HG02852 (cell line): ENCODE measurements around the gene LSS.
A peak's percentile ranks its signal among the peaks of the same experiment; 100 is the strongest.
"Not testable (repeated sequence)": the region's sequence is repeated elsewhere in the genome, so short reads cannot be mapped to it uniquely, and the experiment has no call there.

Experiments used
- ATAC-seq: cut with Tn5 transposase; IDR thresholded peaks from one replicate; pipeline ENCODE4 v1.9.1; 2021; ENCODE audit warnings: mild to moderate bottlenecking, moderate library complexity; ENCODE audit not compliant: unreplicated experiment

The LSS gene

DNA sequence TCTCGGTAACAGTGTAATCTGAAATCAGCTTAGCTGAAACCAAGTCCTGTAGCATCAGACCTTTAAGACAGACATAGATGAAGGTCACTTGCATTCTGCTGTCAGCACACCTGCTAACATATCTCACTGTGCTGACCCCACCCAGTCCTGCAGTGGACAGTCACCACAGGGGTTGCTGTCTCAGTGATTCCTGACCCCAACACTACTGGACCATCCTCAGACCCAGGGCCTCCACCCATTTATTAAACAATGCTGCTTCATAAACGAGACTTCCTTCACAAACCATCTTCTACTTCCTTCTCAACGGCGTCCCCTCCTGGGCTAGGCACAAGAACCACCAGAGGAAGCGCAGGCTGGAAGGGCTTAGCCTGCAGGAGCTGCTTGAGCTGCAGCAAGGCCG lies 17.8 kb upstream of the LSS start:
- ATAC-seq = no peak

DNA sequence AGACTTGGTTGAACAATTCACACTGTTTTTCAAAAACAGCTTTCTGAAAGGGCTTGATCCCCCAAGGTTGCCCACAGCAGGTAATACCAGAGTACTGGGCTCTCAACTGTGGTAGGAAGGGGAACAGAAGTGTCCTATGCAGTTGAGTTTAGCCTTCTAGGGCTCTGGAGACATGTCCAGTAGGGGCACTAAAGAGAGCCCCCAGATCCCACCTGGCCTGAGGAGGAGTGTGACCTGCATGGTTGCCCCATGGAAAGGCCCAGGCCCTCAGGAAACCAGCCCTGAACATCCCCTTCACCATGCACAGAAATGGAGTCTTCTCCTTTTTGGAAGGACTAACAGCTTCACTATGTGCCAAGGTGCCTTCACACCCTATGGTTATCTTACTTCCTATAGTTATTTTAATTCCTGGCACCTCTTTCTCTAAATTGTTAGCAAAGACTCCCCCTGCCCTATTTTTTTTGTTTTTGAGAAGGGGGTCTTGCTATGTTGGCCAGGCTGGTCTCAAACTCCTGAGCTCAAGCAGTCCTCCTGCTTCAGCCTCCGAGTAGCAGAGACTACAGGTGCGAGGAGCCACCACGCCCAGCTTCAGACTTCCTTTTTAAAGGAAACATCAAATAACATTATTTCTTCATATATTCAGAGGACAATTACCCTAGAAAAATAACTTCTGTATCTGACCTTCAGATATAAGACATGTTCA lies 16.8 kb upstream of the LSS start:
- no peak for ATAC-seq

DNA sequence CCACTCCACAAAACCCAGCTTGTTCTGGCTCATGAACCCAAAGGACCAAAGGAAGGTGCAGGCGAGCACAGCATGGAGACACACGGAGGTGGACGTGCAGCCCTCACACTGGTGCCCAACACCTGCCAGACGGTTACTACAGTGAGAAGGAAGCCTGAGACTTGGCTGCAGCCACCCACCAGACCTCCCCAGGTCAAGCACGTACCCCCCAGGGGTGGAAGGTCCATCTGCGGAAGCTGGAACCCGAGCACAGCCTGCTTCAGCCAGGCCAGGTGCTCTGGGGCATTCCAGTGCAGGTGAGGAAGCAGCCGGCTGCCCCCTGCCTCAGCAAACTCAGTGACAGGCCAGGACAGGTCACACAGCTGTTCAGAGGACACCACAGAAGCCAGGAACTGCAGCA lies 16.0 kb upstream of the LSS start:
- ATAC-seq = no peak

DNA sequence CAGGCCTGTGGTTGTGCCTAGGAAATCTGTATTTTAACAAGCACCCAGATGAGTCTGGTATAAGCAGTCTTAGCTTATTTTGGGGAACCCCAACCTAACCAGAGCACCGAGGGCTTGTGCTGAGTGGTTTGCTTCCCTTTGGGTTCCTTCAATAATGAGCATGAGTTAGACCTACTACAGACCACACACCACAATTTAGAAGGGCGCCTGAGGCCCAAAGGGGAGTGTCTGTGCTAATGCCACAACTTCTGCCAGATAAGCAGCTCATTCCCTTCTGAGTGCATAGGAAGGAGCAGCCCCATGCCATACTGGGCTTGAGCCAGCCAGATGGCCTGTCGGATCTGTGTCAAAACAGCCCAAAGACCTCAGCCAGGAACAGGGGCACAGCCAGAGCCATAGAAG lies 15.4 kb upstream of the LSS start:
- ATAC-seq = no peak

DNA sequence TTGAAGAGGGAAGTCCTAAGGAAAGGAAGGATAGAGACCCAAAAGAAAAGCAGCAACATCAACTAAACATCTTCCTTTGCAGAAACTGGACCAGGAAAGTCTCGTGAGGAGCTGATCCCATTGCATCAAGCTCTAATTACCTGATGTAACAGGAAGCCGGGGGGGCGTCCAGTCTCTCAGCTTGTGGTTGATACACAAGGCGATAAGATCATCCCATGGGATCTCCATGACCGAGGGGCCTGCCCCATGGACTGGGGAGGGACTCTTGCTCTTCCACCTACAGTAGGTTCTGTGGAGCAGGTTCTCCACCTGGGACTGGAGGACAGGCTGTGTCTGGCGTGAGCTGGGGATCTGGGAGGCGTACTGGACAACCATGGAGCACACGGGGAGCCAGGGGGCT lies 14.8 kb upstream of the LSS start:
- no peak for ATAC-seq

DNA sequence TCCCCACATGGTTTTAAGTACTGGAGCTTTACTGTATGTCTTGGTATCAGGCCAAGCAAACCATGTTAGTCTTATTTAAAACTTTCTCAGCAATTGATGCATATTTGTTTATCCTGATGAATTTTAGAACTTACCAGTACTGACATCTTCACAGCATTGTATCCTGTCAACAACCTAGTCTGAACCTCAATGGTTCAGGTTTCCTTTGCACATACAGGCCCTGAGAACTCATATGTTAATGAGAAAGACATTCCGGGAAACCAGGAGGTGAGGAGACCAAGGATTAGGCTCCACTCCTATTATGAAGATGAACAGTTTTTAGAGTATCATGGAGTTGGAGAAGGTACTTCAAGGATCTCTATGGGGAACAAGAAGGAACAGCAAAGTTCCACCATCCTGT lies 13.0 kb upstream of the LSS start:
- ATAC-seq = not testable (repeated sequence)

DNA sequence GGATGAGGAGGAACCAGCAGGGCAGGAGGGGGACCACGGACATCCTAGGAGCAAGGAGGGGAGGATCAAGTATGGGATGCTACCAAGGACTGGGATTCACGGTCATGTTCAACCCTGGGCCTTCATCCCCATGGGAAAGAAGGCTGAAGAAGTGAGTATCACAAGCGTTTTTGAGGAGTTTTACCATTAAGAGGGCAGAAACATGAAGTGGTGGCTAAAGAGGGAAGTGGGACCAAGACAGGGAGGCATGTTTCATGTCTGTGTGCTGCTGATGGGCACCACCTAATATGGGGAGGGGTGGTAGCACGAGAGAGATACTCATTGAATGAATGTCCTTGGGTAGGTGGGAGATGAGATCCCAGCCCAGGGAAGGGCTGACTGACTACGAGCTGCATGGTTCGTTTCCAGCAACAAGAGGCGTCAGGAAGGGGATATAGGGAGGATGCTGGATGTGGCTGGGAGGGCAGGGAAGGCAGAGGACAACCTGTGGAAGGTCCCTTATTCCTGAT lies 11.3 kb upstream of the LSS start:
- ATAC-seq = no peak

DNA sequence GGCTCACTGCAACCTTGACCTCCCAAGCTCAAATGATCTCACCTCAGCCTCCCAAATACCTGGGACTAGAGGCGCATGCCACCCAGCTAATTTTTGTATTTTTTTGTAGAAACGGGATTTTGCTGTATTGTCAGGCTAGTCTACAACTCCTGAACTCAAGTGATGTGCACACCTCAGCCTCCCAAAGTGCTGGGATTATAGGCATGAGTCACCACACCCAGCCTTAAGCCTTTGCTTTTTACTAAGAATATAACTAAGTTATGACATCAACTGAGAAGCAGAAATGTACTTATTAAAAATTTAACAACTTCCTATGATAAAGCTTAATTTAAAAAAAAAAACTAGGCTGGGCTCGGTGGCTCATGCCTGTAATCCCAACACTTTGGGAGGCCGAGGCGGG lies 8.9 kb upstream of the LSS start:
- no peak for ATAC-seq

DNA sequence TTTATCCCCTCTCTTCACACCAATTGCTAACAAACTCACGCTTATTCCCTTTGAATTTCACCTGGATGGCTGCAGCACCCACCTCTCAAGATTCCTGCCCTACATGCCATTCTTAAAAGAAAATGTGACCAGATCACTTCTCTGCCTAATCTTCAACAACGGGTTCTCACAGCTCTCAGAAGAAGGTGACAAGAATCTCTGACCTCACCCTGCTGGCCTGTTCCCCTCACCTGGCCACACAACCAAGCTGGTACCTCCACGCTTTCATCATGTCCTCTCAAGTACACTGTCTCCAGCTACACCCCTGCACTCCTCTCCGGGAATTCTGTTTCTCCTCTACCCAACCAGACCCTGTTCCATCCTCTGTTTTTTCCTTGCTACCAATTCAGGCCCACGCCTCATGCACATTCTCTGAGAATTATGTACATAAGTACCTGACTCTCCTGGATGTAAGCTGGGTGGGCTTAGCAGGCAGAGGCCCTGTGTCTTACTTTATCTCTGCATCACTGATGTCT lies 5.9 kb upstream of the LSS start:
- no peak for ATAC-seq

DNA sequence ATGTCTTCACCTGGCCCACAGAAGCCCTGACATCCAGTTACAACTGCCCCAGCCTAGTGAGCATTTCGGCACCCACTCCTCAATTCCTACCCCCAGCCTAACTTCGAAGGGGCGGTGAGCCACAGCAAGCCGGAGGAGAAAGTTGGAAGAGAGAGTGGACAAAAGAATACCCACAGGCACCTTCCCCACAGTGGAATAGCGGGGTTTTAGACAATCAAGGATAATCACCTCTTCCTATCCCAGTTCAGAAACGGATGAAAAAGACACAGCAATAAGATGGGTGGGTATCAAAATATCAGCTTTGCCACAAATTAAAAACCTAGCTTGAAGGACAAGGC lies 1.3 kb upstream of the LSS start:
- no peak for ATAC-seq

DNA sequence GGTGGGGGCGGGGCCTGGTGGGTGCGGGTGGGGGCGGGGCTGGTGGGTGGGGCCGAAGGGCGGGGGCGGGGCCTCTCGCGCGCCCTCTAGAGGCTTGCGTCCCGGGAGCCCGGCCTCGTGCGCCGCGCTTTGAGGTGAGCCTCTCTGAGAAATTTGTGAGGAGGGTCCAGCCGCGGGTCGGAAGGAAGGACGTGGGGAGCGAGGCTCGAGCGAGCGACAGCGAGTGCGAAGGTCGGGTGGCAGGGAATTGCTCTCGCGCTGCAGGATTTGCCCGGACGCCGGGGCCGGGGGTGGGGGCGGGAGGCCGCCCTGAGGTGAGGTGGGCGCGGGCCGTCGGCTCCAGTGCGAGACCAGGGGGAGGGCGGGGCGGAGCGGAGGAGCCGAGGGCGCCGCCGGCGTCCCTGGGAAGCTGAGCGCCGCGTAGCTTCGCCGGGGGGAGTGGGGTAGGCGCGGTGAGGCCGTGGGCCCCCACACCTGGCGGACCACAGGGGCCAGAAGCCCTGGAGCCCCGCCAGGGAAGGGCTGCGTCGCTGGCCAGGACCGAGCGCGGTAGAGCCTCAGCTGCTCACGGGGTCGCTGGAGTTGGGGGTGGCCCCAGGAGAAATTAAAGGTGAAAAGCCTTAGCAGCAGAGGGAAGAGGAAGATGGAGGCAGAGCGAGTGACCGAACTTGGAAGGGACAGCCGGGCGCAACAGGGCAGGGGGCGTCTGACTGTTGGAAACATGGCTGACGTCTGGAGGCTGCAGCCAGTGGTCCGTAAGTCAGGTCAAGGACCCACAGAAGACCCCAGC lies 754 bp upstream of the LSS start:
- ATAC-seq = peak; percentile 18

DNA sequence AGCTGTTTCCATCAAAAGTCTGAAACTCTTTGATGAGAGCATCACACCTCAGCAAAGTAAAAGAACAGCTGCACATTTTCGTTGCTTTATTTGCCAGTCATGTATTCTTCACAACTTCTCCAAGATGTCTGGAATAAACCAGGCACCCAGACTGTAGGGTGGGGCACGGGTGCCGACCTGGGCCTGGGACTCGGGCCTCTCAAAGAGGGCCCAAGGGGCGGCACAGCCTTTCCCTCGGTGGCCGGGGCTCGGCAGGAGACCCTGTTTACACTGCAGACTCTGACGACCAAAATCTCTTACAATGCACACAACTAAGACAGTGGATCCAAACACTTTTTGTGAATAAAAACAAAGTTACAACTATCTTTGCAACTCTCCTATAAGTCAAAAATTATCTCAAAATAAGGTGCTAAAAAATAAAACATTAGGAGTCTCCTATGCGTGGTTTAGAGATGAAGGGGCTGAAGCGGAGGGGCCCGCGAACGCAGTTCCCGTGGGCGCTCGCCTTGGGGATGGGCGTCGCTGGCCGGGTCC lies 696 bp downstream of the LSS start:
- no peak for ATAC-seq

DNA sequence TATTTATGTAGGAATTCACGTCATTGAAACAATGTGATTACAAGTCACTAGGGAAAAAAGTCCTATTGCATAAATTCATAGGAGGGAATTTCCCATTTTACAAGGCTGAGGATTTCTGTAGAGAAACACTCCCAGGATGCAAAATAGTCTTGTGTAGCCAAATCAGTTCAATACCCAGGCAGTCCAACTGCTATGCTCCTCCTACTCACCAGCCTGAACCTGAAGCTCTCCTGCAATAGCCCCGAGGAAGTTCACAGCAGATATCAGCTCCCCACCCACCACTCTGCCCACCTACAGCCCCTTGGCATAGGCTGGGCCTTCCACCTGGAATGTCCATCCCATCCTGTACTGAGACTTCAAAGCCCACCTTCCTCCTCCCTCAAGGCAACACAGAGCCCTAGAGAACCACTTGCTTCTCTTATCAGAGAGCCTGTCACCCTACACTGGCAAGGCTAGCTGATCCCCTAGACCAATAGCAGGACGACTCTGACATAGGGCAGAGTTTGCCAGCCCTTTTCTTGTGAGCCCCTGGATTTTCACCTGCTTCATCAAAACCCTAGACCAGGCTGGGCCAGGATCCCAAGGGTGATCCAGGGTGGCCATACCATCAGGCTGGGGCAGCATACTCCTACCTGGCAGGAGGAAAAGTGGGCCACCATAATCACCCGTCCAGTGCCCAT lies 1.5 kb downstream of the LSS start:
- ATAC-seq = no peak

DNA sequence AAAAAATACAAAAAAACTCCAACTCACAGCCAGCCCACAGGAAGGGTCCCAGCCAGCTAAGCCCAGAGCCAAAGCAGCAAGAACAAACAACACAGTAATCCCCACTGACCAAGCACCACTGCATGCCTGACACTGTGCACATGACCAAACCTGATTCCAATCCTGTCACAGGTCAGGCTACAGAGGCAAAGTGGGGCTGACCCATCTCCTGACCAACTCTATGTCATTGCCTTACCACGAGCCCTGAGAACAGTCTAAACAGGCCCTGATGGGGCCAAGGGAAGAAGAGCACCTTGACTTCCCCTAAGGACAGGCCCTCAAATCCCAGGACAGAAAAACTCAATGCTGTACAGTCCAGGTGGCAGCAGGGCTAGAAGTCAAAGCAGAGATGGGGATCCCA lies 2.4 kb downstream of the LSS start:
- ATAC-seq = no peak

DNA sequence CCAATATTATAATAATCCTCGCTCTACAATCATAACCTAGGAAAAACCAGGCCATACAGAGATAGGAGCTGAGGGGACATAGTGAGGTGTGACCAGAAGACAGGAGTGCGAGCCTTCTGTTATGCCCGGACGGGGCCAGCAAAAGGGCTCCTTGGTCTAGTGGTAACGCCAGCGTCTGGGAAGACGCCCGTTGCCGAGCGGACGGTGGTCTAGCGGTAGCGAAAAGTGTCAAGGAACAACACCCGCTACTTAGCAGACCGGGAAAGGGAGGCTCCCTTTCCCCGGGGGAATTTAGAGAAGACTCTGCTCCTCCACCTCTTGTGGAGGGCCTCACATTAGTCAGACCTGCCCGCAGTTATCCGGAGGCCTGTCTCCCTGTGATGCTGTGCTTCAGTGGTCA lies 4.9 kb downstream of the LSS start:
- ATAC-seq = not testable (repeated sequence)

DNA sequence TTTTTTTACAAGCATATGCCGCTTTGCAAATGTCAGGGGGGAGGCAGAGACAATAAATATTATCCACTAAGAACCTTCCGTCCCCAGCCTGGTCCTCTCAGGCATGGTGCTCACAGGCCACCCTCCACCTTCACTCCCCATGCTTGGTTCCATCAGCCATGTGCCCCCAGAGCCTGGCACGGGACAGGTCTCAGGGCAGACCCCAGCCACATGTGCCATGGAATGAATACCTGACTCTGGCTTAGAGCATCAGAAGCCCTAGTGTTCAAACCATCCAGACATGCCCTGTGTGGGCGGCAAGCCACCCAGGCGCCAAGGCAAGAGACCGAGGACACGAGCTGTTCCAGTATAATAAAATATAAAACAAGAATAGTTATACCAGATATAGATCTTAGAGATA lies 5.4 kb downstream of the LSS start:
- ATAC-seq = no peak

DNA sequence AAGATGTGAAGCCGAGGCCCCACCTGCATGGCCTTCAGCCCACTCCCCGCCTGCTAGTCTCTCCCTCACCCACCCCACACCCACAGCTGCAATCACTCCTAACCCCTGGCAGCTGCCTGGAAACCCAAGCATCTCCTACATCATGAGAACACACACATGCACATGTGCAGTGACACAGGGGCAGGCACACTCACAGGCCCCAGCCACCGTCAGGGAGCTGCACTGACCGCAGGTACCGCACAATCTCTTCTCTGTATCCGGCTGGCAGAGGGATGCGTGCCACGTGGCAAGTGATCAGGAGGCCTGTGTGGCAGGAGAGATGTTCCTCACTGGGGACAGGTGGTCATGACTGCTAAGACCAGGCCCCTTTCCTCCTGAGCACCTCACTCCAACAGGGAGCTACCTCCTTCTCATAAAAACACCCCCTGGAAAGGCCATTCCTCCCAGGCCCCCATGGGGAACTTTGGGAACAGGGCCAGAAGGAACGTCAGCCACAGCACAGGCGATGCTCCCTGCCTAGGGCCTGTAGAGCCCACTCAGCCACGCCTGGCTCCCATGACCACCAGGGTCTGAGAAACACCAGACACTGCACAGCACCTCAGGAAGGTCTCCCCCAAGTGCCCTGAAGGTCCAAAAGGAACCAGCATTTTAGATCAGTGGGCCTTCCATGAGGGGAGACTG lies 6.0 kb downstream of the LSS start:
- ATAC-seq = no peak

DNA sequence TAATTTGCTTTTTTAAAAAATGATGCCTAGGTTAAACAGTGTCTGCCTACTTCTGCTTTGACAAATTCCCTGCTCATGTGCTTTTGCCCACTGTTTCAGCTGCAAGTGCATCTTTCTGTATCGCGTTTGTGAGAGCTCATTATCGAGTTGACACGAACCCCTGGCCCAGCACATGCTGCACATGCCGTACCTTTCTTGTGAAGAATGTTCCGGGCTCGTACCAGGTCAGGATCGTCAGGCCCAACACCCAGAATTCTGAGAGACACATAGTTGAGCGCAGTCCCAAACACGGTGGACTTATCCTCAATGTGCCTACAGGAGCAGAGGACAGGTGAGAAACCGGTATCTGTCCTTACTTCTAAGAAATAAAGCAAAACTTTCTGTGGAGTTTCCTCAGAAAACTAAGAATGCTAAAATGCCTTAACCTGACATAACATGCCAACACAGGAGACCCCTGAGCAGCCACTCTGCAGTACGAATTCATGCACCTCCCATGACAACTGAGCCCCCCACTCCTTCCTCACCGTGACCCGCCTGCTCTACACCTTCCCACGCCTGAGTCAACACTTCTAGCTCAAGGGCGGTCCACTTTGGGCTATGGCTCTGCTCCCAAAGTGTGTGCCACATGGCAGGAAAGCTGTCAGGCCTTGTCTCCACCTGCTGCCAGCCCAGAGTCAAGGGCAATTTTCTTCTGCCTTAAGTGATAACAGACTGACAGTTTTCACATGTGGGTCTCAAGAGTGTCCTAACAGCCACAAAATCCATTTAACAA lies 6.7 kb downstream of the LSS start:
- no peak for ATAC-seq

DNA sequence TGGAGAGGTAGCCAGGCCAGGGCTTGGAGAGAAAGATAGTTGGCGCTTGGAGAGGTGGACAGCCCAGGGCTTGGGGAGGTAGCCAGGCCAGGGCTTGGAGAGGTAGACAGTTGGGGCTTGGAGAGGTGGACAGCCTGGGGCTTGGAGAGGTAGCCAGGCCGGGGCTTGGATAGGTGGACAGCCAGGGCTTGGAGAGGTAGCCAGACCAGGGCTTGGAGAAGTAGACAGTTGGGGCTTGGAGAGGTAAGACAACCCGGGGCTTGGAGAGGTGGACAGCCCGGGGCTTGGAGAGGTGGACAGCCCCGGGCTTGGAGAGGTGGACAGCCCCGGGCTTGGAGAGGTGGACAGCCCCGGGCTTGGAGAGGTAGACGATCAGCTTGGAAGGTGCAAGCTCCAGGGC lies 7.7 kb downstream of the LSS start:
- ATAC-seq = no peak

DNA sequence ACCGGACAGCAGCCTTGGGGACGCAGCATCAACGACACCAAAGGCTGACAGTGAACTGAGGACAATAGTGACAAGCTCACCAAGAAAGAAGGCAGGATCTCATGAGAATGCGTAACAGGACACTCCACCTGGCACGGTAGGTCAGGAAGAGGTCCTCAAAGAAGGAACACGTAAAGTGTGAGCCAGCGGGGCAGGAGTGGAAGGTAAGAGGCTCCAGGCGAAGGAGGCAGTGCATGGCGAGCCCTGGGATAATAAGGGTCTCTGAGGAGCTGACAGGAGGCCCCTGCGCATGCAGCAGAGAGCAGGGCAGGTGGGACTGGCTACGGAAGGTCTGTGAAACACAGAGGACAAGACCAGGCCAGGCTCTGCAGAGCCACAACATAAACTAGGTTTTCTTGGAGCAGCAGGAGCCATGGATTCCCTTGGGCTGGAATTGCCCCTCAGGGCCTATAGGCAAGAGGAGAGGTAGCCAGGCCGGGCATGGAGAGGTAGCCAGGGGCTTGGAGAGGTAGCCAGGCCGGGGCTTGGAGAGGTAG lies 8.2 kb downstream of the LSS start:
- ATAC-seq = no peak
